Cardiac ventricle fibroblast (primary cell): ENCODE results near the gene ABCB10. TPM values are rescaled to one million over a fixed set of nuclear protein-coding genes. Genes with fewer than 3 reads are reported as not detected.

ENCODE experiments used
- total RNA-seq: library from RNA; depleted of rRNA; stranded (reverse); fragments of >200 nt; gene quantifications from 2 replicates; pipeline ENCODE4 v1.2.3, GENCODE V29; 2015

Gene ABCB10
- 7.2 and 12.1 TPM in 2 replicates for total RNA-seq

GRCh38 chr1:229558460-229559335 is at the start of gene ABCB10:
Gene ABCB10 (minus strand): TSS chr1:229558707. CDS start chr1:229558652, 55 bp downstream.

DNA sequence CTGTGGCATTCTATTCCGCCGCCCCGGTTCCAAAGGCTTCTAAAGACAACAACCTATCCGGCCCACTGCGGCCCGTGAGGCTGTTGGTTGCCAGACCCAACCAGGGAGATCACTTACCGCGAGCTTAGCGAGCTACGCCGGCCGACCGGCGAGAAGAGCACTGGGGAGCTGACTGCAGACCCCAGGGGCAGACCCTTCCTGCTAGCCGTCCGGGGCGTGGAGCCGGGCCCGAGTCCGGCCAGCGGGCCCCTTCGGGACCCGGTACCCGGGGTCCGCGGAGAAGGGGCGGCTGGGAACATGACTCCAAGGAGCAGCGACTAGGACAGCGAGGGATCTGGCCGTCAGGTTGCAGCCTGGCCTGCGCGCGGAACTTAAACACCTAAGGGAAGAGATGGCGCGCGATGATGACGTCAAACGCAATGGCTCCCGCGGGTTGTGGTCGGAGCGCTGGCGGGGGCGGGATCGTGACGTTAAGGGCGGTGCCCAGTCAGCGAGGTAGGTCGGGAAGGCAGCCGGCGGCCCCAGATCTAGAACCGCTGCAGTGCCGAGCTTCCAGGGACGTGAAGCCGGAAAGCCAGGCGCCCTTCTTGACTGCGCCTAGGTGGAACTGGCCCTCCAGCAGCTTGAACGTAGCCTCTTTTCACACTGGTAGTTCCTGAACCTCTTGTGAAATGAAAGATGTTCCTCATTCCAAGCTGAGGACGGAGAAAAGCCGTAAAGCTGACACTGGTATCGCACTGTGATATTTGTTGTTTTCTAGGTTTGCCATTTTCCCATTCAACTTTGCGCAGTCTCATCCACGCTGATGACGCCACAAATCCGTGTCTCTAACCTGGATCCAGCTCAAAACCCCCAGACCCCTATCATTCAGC is 50.3 kb downstream of the ABCB10 start, which contains the start of gene NUP133:
Gene NUP133 (minus strand): TSS at position 391 of the 872 bp plus-strand sequence. CDS start 92 bp downstream, at position 299.

Other genes with a start within 250 kb of the ABCB10 start
- 2.5 and 3.2 TPM in 2 replicates for gene CCSAP, start 215.7 kb downstream of the ABCB10 start, total RNA-seq
- not detected in 2 replicates for gene ACTA1, start 124.6 kb downstream of the ABCB10 start, total RNA-seq
- gene NUP133, start 50.4 kb downstream of the ABCB10 start, total RNA-seq, result 20.3 and 28.3 TPM in 2 replicates
- gene TAF5L, start 67.4 kb upstream of the ABCB10 start, total RNA-seq, result 7.7 and 7.9 TPM in 2 replicates
- gene URB2, start 67.5 kb upstream of the ABCB10 start, total RNA-seq, result 4.5 and 5.9 TPM in 2 replicates